Spleen (tissue), 7 donors: ENCODE data around the gene TXNL4A.

ENCODE experiments used
- CTCF ChIP-seq, 11 experiments: fragments of 200-600 bp in 7 of 11; fragments of 450-650 bp in 4 of 11; sonication (generic) in 4 of 11; IDR thresholded peaks in 8 of 11; conservative IDR thresholded peaks in 3 of 11; 1 replicate in 7 of 11; 2 replicates in 4 of 11; pipeline versions ENCODE4 v1.4.0 to v1.8.0; 2016 to 2021; ENCODE audit warnings: antibody characterized with exemption in 11 of 11, inconsistent platforms in 4 of 11, mild to moderate bottlenecking in 1 of 11
- POLR2A ChIP-seq, 3 donors: fragments of 450-650 bp; IDR thresholded peaks; one replicate each; pipeline ENCODE4 v1.5.1; 2017; ENCODE audit warnings: antibody characterized with exemption in 3 of 3, mild to moderate bottlenecking in 1 of 3
- donor health status: DM: no; HTN: no; CAD: no; lungs with moderate emphysema.
- donor health status: DM: no; HTN: no; CAD: no.
- donor health status: DM: no; HTN: no; CAD: no.

GRCh38 chr18:79938196-79938595 lies 50.2 kb downstream of the TXNL4A start:
- TF ChIP-seq CTCF (IDR thresholded peaks at IDR 0.05 in 8 of 11, conservative IDR thresholded peaks at IDR 0.05 in 3 of 11) (no peak), POLR2A (IDR thresholded peaks at IDR 0.05) (no peak)
